Globus pallidus (tissue), 1 donor: Measurements from ENCODE around the gene ERVFRD-1.
"Not testable (repeated sequence)": the region's sequence is repeated elsewhere in the genome, so short reads cannot be mapped to it uniquely, and the experiment has no call there.

Source experiments
- DNase-seq: peaks from one replicate; pipeline ENCODE4 v3.0.0-alpha.2; 2015; ENCODE audit warnings: low spot score

The ERVFRD-1 gene

GRCh38 chr6:11128608-11129007 lies 17.1 kb upstream of the ERVFRD-1 start:
- DNase-seq, result peak; percentile 51

- no peak for DNase-seq
These were observed 15.4 kb upstream of the ERVFRD-1 start for GRCh38 chr6:11126876-11127275.

GRCh38 chr6:11123978-11124377 lies 12.5 kb upstream of the ERVFRD-1 start:
- no peak for DNase-seq

GRCh38 chr6:11122380-11122779 lies 10.9 kb upstream of the ERVFRD-1 start:
- no peak for DNase-seq

GRCh38 chr6:11121851-11122250 lies 10.3 kb upstream of the ERVFRD-1 start:
- no peak for DNase-seq

GRCh38 chr6:11120271-11121005 lies 8.9 kb upstream of the ERVFRD-1 start:
- no peak for DNase-seq

- not testable (repeated sequence) for DNase-seq
These were observed 4.4 kb upstream of the ERVFRD-1 start for GRCh38 chr6:11115808-11116536.

- DNase-seq, result no peak
These were observed 1.5 kb upstream of the ERVFRD-1 start for GRCh38 chr6:11113038-11113437.

GRCh38 chr6:11111769-11112437 lies 378 bp upstream of the ERVFRD-1 start:
- no peak for DNase-seq

- DNase-seq, result no peak
These were observed 2.8 kb downstream of the ERVFRD-1 start for GRCh38 chr6:11108726-11109125.

- no peak for DNase-seq
These were observed 8.5 kb downstream of the ERVFRD-1 start for GRCh38 chr6:11103065-11103464.

- no peak for DNase-seq
These were observed 10.1 kb downstream of the ERVFRD-1 start for GRCh38 chr6:11101417-11101816.

- DNase-seq, result no peak
These were observed 13.5 kb downstream of the ERVFRD-1 start for GRCh38 chr6:11098004-11098403.

GRCh38 chr6:11097476-11097875 lies 14.0 kb downstream of the ERVFRD-1 start:
- DNase-seq, result no peak

- no peak for DNase-seq
These were observed 15.4 kb downstream of the ERVFRD-1 start for GRCh38 chr6:11096109-11096508.

GRCh38 chr6:11094941-11095340 lies 16.6 kb downstream of the ERVFRD-1 start:
- no peak for DNase-seq

GRCh38 chr6:11094411-11094851 lies 17.1 kb downstream of the ERVFRD-1 start:
- peak; percentile 40 for DNase-seq

- peak; percentile 98 for DNase-seq
These were observed 17.7 kb downstream of the ERVFRD-1 start, which contains the start of gene SMIM13 for GRCh38 chr6:11093626-11094410. SMIM13 (plus strand) TSS chr6:11093834; CDS start chr6:11094314, 480 bp downstream.

GRCh38 chr6:11093376-11093625 lies 18.2 kb downstream of the ERVFRD-1 start:
- no peak for DNase-seq

GRCh38 chr6:11092668-11093375 lies 18.7 kb downstream of the ERVFRD-1 start:
- DNase-seq, result no peak

GRCh38 chr6:11091141-11091540 lies 20.4 kb downstream of the ERVFRD-1 start:
- not testable (repeated sequence) for DNase-seq

GRCh38 chr6:11089695-11090094 lies 21.8 kb downstream of the ERVFRD-1 start:
- DNase-seq, result no peak
